ENCODE data around the gene ANKRD63. TPM values are rescaled to one million over a fixed set of nuclear protein-coding genes. Genes with fewer than 3 reads are reported as not detected.

Gene ANKRD63
- total and polyA plus RNA-seq, 8 donors = not detected

DNA sequence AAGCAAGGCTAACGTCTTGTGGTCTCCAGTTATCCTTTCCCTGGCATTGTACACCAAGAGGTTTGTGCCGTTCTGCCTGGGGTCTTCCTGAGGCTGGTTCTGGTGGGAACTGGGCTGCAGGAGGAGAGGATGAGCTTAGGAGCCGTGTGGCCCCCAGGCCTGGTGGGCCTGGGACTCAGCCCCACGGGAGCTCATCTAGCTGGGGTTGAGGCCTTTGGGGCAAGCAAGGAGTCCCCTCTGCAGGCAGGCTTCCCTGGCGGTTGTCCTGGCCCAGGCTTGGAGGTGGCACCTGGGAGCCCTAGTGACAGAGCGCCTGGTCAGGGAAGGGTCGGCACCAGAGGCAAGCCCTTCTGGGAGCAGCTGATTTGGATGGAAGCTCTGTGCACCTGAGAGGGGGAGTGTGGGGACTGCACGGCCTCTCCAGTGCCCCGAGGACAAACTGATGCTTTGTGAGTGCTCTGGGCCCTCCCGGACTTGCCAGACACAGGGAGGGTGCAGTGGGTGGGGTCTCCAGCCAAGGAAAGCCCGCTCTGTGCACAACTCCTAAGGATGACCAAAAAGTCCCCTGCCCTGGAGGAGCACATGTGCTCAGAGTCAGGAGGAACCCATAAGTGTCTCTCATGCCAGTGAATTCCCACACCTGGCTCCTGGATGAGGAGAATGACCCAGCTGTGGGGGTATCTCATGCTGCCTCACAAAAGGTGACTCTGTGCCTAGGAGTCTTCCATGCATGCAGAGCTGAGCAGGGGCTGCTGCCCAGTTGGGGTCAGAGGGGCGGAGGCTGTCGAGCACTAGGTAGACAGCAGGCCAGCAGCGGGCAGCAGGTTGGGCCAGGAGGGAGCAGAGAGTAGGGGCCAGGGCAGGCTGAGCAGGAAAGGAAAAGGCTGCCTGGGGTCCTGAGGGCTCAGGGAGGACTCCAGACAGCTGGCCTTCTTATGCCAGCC, 41.3 kb downstream of the ANKRD63 start:
- peaks cover 0 to 33% of the 10 kb centered on the region in 2 donors for H3K27me3 ChIP-seq
- TF ChIP-seq CTCF (IDR thresholded peaks at IDR 0.05) = no peak
- H3K9me3 ChIP-seq = no peaks in the 10 kb centered on the region
- ATAC-seq (no peak), DNase-seq (peak in 2 of 4 donors; percentile 16 to 51)
- H3K4me1 ChIP-seq = peaks cover 0 to 11% of the 10 kb centered on the region in 2 donors
- no peak overlapping the region for H3K27ac ChIP-seq
- intact Hi-C loops (cut with DNase I) = no loop called here
- no peak overlapping the region for H3K4me3 ChIP-seq
- no peaks in the 10 kb centered on the region for H3K36me3 ChIP-seq

DNA sequence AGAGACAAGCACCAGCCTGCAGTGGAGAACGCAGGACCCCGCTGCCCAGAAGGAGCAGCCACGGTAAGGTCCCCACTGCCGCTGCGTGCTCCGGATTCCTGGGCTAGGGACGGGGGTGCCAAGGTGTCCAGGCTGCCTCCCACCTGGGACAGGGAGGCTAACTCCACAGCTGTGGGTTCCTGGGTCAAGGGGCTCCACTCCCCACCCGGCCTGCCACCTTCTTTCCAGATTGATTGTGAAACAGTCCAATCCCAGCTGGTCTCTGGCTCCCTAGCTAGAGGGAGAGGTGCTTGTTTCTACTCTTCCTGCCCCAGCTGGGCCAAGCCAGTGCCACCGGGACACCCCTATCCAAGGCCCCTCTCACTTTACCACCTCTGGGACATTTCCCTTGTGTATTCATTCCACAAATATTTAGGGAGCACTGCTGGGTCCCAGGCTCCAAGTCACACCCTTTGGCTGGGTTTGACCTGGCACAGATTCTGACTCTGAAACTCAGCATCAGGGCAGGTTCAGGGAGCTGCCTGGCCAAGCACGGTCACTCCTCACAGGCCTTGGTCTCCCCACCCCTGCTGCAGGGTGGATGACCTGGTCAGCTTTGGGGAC, 42.1 kb downstream of the ANKRD63 start:
- Histone ChIP-seq H3K9me3 (no peaks in the 10 kb centered on the region), H3K4me1 (peaks cover 0 to 12% of the 10 kb centered on the region in 2 donors), H3K27ac (no peak overlapping the region), H3K36me3 (no peaks in the 10 kb centered on the region), H3K27me3 (peaks cover 0 to 33% of the 10 kb centered on the region in 2 donors), H3K4me3 (no peak overlapping the region)
- peak in 1 of 4 donors; percentile 24 for DNase-seq
- intact Hi-C loops (cut with DNase I) = no loop called here
- ATAC-seq = no peak
- TF ChIP-seq CTCF (IDR thresholded peaks at IDR 0.05) = no peak

GRCh38 chr15:40239693-40240618, 42.9 kb downstream of the ANKRD63 start:
- H3K36me3 ChIP-seq = no peaks in the 10 kb centered on the region
- DNase-seq (no peak), ATAC-seq (no peak)
- TF ChIP-seq CTCF (IDR thresholded peaks at IDR 0.05) = no peak
- peaks cover 0 to 20% of the 10 kb centered on the region in 2 donors for H3K4me1 ChIP-seq
- no peak overlapping the region for H3K27ac ChIP-seq
- H3K9me3 ChIP-seq = no peaks in the 10 kb centered on the region
- H3K4me3 ChIP-seq = no peak overlapping the region
- peaks cover 0 to 33% of the 10 kb centered on the region in 2 donors for H3K27me3 ChIP-seq
- intact Hi-C loops (cut with DNase I) = no loop called here

DNA sequence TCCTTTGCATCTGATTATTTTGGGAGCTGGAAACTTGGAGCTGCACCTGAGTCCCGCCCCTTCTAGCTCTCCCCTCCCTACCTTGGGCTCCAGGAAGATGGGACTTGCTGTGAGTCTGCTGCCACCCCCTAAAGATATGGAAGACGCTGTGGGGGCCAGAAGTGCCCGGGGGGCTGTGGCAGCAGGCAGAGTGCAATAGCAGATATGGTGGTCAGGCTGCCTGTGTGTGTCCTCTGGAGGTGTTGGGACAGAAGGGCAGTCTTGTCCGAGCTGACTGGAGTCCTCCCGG, 43.5 kb downstream of the ANKRD63 start:
- H3K27ac ChIP-seq = no peak overlapping the region
- H3K4me1 ChIP-seq = peaks cover 0 to 26% of the 10 kb centered on the region in 2 donors
- H3K9me3 ChIP-seq = no peaks in the 10 kb centered on the region
- intact Hi-C loops (cut with DNase I) = no loop called here
- DNase-seq (no peak), ATAC-seq (no peak)
- H3K27me3 ChIP-seq = peaks cover 0 to 33% of the 10 kb centered on the region in 2 donors
- H3K4me3 ChIP-seq = peak overlapping the region; percentile 2 to 5
- no peak for TF ChIP-seq CTCF (IDR thresholded peaks at IDR 0.05)
- H3K36me3 ChIP-seq = no peaks in the 10 kb centered on the region

All from left lung (tissue), 10 donors.